ENCODE measurements around the gene LASP1NB.

LASP1NB gene

GRCh38 chr17:38919316-38920078, 5.9 kb upstream of the LASP1NB start:
- 97% methylated on average over 16 of the region's 16 CpGs for WGBS (ENCODE audit: insufficient coverage)
- Mint-ChIP-seq H3K4me1 (peaks cover 22% of the 10 kb centered on the region), H3K4me3 (no peak overlapping the region), H3K9me3 (ENCODE audit: insufficient read depth) (no peaks in the 10 kb centered on the region), H3K27ac (no peak overlapping the region), H3K27me3 (no peaks in the 10 kb centered on the region)
- DNase-seq (no peak), ATAC-seq (ENCODE audit: low read depth) (no peak)
- POLR2A ChIA-PET: no interaction called here
- no peaks in the 10 kb centered on the region for H3K79me2 ChIP-seq (ENCODE audit: control insufficient read depth, insufficient read depth, low read length)
- TF ChIP-seq EZH2 (IDR thresholded peaks at IDR 0.05; ENCODE audit: borderline replicate concordance, insufficient read depth, low read depth, low read length, poor library complexity, severe bottlenecking): no peak
- H3K4me3 ChIP-seq (ENCODE audit: control extremely low read depth in 1 of 5, extremely low read depth in 1 of 5, insufficient read depth in 1 of 5, low read depth in 2 of 5, low read length in 4 of 5): no peak overlapping the region
- H3K36me3 ChIP-seq (replicated peaks in 1 of 2; ENCODE audit: control extremely low read depth in 1 of 2, control insufficient read depth in 1 of 2, extremely low read depth in 1 of 2, insufficient read depth in 2 of 2, low read length in 1 of 2): peaks cover 0 to 52% of the 10 kb centered on the region in 2 experiments
- peaks cover 0 to 3% of the 10 kb centered on the region in 2 donors for H3K4me1 ChIP-seq (ENCODE audit: control insufficient read depth in 2 of 2, insufficient read depth in 2 of 2, low read length in 2 of 2)
- H3K9ac ChIP-seq (ENCODE audit: low read length): no peak overlapping the region
- no peaks in the 10 kb centered on the region for H3K9me3 ChIP-seq (ENCODE audit: control extremely low read depth in 1 of 3, control insufficient read depth in 2 of 3, insufficient read depth in 1 of 3, low read length in 2 of 3)
- CTCF ChIA-PET: no interaction called here
- H4K20me1 ChIP-seq (ENCODE audit: control insufficient read depth, insufficient read depth, low read length, poor library complexity, severe bottlenecking): peaks cover 43% of the 10 kb centered on the region
- H3K27ac ChIP-seq (ENCODE audit: low read length in 2 of 2): no peak overlapping the region
- no peak overlapping the region for H3K4me2 ChIP-seq (replicated peaks; ENCODE audit: low read depth, low read length, poor library complexity, severe bottlenecking)
- intact Hi-C loops (cut with micrococcal nuclease): no loop called here
- no peaks in the 10 kb centered on the region for H3K27me3 ChIP-seq (replicated peaks in 1 of 4; ENCODE audit: control extremely low read depth in 1 of 4, control insufficient read depth in 3 of 4, insufficient read depth in 4 of 4, low read length in 3 of 4)
- H2AFZ ChIP-seq (ENCODE audit: insufficient read depth, low read depth, low read length, poor library complexity, severe bottlenecking): no peak overlapping the region

GRCh38 chr17:38920374-38921291, 4.8 kb upstream of the LASP1NB start:
- H3K4me3 ChIP-seq (ENCODE audit: control extremely low read depth in 1 of 5, extremely low read depth in 1 of 5, insufficient read depth in 1 of 5, low read depth in 2 of 5, low read length in 4 of 5): no peak overlapping the region
- Mint-ChIP-seq H3K4me3 (no peak overlapping the region), H3K4me1 (peaks cover 22% of the 10 kb centered on the region), H3K9me3 (ENCODE audit: insufficient read depth) (no peaks in the 10 kb centered on the region), H3K27me3 (no peaks in the 10 kb centered on the region), H3K27ac (peak overlapping the region; percentile 50)
- H3K4me2 ChIP-seq (replicated peaks; ENCODE audit: low read depth, low read length, poor library complexity, severe bottlenecking): no peak overlapping the region
- POLR2A ChIA-PET: interaction anchor here (4.5 kb wide), 1 partner anchor 50 kb away, joined by 20 read pairs; the partner anchor contains the start of gene LASP1
- H3K36me3 ChIP-seq (replicated peaks in 1 of 2; ENCODE audit: control extremely low read depth in 1 of 2, control insufficient read depth in 1 of 2, extremely low read depth in 1 of 2, insufficient read depth in 2 of 2, low read length in 1 of 2): peaks cover 0 to 41% of the 10 kb centered on the region in 2 experiments
- H3K27ac ChIP-seq (ENCODE audit: low read length in 2 of 2): no peak overlapping the region
- DNase-seq: no peak
- TF ChIP-seq EZH2 (IDR thresholded peaks at IDR 0.05; ENCODE audit: borderline replicate concordance, insufficient read depth, low read depth, low read length, poor library complexity, severe bottlenecking): no peak
- H2AFZ ChIP-seq (ENCODE audit: insufficient read depth, low read depth, low read length, poor library complexity, severe bottlenecking): no peak overlapping the region
- no peaks in the 10 kb centered on the region for H3K9me3 ChIP-seq (ENCODE audit: control extremely low read depth in 1 of 3, control insufficient read depth in 2 of 3, insufficient read depth in 1 of 3, low read length in 2 of 3)
- H3K4me1 ChIP-seq (ENCODE audit: control insufficient read depth in 2 of 2, insufficient read depth in 2 of 2, low read length in 2 of 2): peaks cover 0 to 3% of the 10 kb centered on the region in 2 donors
- no peak overlapping the region for H3K9ac ChIP-seq (ENCODE audit: low read length)
- intact Hi-C loops (cut with micrococcal nuclease): no loop called here
- 93% methylated on average over 8 of the region's 9 CpGs for WGBS (ENCODE audit: insufficient coverage)
- CTCF ChIA-PET: interaction anchor here (1.8 kb wide), 1 partner anchor 13 kb away, joined by 4 read pairs; no protein-coding TSS in a partner anchor
- ATAC-seq (ENCODE audit: low read depth): no peak
- peaks cover 32% of the 10 kb centered on the region for H4K20me1 ChIP-seq (ENCODE audit: control insufficient read depth, insufficient read depth, low read length, poor library complexity, severe bottlenecking)
- H3K27me3 ChIP-seq (replicated peaks in 1 of 4; ENCODE audit: control extremely low read depth in 1 of 4, control insufficient read depth in 3 of 4, insufficient read depth in 4 of 4, low read length in 3 of 4): no peaks in the 10 kb centered on the region
- no peaks in the 10 kb centered on the region for H3K79me2 ChIP-seq (ENCODE audit: control insufficient read depth, insufficient read depth, low read length)
